Endometrial microvascular endothelial cells (primary cell): ENCODE measurements around the gene HEXD. TPM values are rescaled to one million over a fixed set of nuclear protein-coding genes. Genes with fewer than 3 reads are reported as not detected.

Experiments
- total RNA-seq: library from RNA; depleted of rRNA; stranded (reverse); fragments of >200 nt; gene quantifications from one replicate; pipeline ENCODE4 v1.2.3, GENCODE V29; 2015; ENCODE audit errors: inconsistent ontology term

Gene HEXD
- total RNA-seq, 1 donor from 2014 or later: 31.4 TPM

Other genes with a start within 250 kb of the HEXD start
- 3.1 TPM for gene CCDC57, start 205.5 kb upstream of the HEXD start, total RNA-seq
- gene SLC16A3, start 189.3 kb upstream of the HEXD start, total RNA-seq: 345 TPM
- gene CSNK1D, start 144.6 kb upstream of the HEXD start, total RNA-seq: 74.1 TPM
- gene CD7, start 100.7 kb upstream of the HEXD start, total RNA-seq: not detected
- 8.0 TPM for gene SECTM1, start 84.6 kb upstream of the HEXD start, total RNA-seq
- gene TEX19, start 59.1 kb upstream of the HEXD start, total RNA-seq: not detected
- gene UTS2R, start 46.6 kb upstream of the HEXD start, total RNA-seq: not detected
- 33.4 TPM for gene OGFOD3, start 239 bp downstream of the HEXD start, total RNA-seq
- 91.5 TPM for gene CYBC1, start 32.4 kb downstream of the HEXD start, total RNA-seq
- 31.7 TPM for gene NARF, start 40.4 kb downstream of the HEXD start, total RNA-seq
- 40.8 TPM for gene FOXK2, start 101.4 kb downstream of the HEXD start, total RNA-seq
- gene WDR45B, start 230.1 kb downstream of the HEXD start, total RNA-seq: 82.6 TPM